H1 (cell line): ENCODE measurements around the gene ZNF831. TPM values are rescaled to one million over a fixed set of nuclear protein-coding genes. Genes with fewer than 3 reads are reported as not detected.

Source experiments
- CTCF ChIA-PET: fragments of 300-600 bp; sonication (Branson Sonifier 250); formaldehyde crosslinking; loops from one replicate; lab custom pipeline; 2021; ENCODE audit not compliant: partially characterized antibody; lab: Charles Lee
- POLR2A ChIA-PET: fragments of 300-600 bp; sonication (Branson Sonifier 250); formaldehyde crosslinking; loops from one replicate; lab custom pipeline; 2021; ENCODE audit warnings: inconsistent platforms; ENCODE audit not compliant: partially characterized antibody; lab: Charles Lee
- DNase-seq, 2 experiments: peaks; one replicate each; pipeline versions ENCODE4 v3.0.0 to v3.0.0-alpha.2; 2010 to 2022; ENCODE audit warnings: low spot score in 2 of 2, low read depth in 1 of 2, mixed read lengths in 1 of 2
- FAIRE-seq: peaks from 2 replicates; lab custom pipeline; 2011; peaks lifted over from hg19 to GRCh38; lab: Jason Lieb, UNC
- H2AFZ ChIP-seq: 2 replicates; pipeline ENCODE4 v1.8.1; 2012; ENCODE audit warnings: low read length, inconsistent platforms
- H2AK5ac ChIP-seq: 2 replicates; pipeline ENCODE4 v1.6.1; 2013; ENCODE audit warnings: low read depth, low read length
- H2BK120ac ChIP-seq: replicated peaks from 2 replicates; pipeline ENCODE3; 2013; ENCODE audit warnings: low read depth, low read length, inconsistent platforms
- H2BK12ac ChIP-seq: 2 replicates; pipeline ENCODE4 v1.6.1; 2013; ENCODE audit warnings: low read depth, low read length
- H2BK15ac ChIP-seq: 2 replicates; pipeline ENCODE4 v1.6.1; 2013; ENCODE audit warnings: low read length
- H2BK20ac ChIP-seq: 2 replicates; pipeline ENCODE4 v1.6.1; 2013; ENCODE audit warnings: low read length
- H2BK5ac ChIP-seq: 2 replicates; pipeline ENCODE4 v1.6.1; 2013; ENCODE audit warnings: low read depth, low read length
- H3K14ac ChIP-seq: 2 replicates; pipeline ENCODE4 v1.6.1; 2013; ENCODE audit warnings: inconsistent platforms; ENCODE audit not compliant: insufficient read length
- H3K18ac ChIP-seq: 2 replicates; pipeline ENCODE4 v1.6.1; 2013; ENCODE audit warnings: low read length; ENCODE audit errors: extremely low read depth
- H3K23ac ChIP-seq: 2 replicates; pipeline ENCODE4 v1.6.1; 2013; ENCODE audit warnings: inconsistent platforms; ENCODE audit not compliant: insufficient read length
- H3K23me2 ChIP-seq: 2 replicates; pipeline ENCODE4 v1.6.1; 2013; ENCODE audit warnings: low read depth, low read length
- H3K27ac ChIP-seq: 2 replicates; pipeline ENCODE4 v1.6.1; 2011; ENCODE audit warnings: low read depth, low read length, inconsistent platforms
- H3K27me3 ChIP-seq, 4 experiments: replicated peaks in 1 of 4; 1 replicate in 1 of 4; 2 replicates in 3 of 4; pipeline versions ENCODE4 v1.6.1 to v1.8.1; 2011 to 2013; ENCODE audit warnings: low read length in 3 of 4, mild to moderate bottlenecking in 3 of 4, inconsistent platforms in 2 of 4, mixed read lengths in 2 of 4, moderate library complexity in 1 of 4; ENCODE audit not compliant: control insufficient read depth in 3 of 4, insufficient read depth in 3 of 4; ENCODE audit errors: extremely low read depth in 1 of 4
- H3K36me3 ChIP-seq, 4 experiments: 2 replicates each; pipeline versions ENCODE4 v1.6.1 to v1.8.1; 2011 to 2013; ENCODE audit warnings: mild to moderate bottlenecking in 4 of 4, low read length in 3 of 4, moderate library complexity in 2 of 4, control low read depth in 1 of 4, inconsistent platforms in 1 of 4; ENCODE audit not compliant: insufficient read depth in 4 of 4, control insufficient read depth in 2 of 4
- H3K4ac ChIP-seq: replicated peaks from 2 replicates; pipeline ENCODE3; 2013; ENCODE audit warnings: low read length, low read depth, mixed read lengths, inconsistent platforms; ENCODE audit not compliant: insufficient read length
- H3K4me1 ChIP-seq, 4 experiments: replicated peaks in 1 of 4; 1 replicate in 1 of 4; 2 replicates in 3 of 4; pipeline versions ENCODE4 v1.6.1 to v1.8.1; 2011 to 2013; ENCODE audit warnings: low read length in 3 of 4, inconsistent platforms in 2 of 4, mixed read lengths in 1 of 4; ENCODE audit not compliant: insufficient read depth in 4 of 4, control insufficient read depth in 3 of 4
- H3K4me2 ChIP-seq, 2 experiments: 2 replicates each; pipeline versions ENCODE4 v1.6.1 to v1.8.1; 2011 to 2013; ENCODE audit warnings: low read depth in 2 of 2, low read length in 2 of 2, control low read depth in 1 of 2, inconsistent platforms in 1 of 2, mild to moderate bottlenecking in 1 of 2; ENCODE audit not compliant: insufficient read depth in 1 of 2
- H3K4me3 ChIP-seq, 4 experiments: fragments of 200-600, 300-600 bp in 1 of 4; sonication (generic), shearing (Covaris generic), sonication (Bioruptor Twin) in 1 of 4; 2 replicates each; pipeline versions ENCODE4 v1.5.1 to v1.8.1; 2011 to 2016; ENCODE audit warnings: low read length in 4 of 4, low read depth in 3 of 4, control low read depth in 2 of 4, inconsistent platforms in 2 of 4, mild to moderate bottlenecking in 2 of 4, mixed read lengths in 1 of 4, moderate library complexity in 1 of 4; ENCODE audit not compliant: insufficient read depth in 2 of 4; ENCODE audit errors: extremely low read depth in 1 of 4
- H3K56ac ChIP-seq: replicated peaks from 2 replicates; pipeline ENCODE3; 2013; ENCODE audit warnings: low read depth, mild to moderate bottlenecking, mixed read lengths, low read length, inconsistent platforms; ENCODE audit not compliant: insufficient read length
- H3K79me1 ChIP-seq: 2 replicates; pipeline ENCODE4 v1.6.1; 2013; ENCODE audit warnings: low read depth, low read length, control low read depth
- H3K79me2 ChIP-seq, 2 experiments: 2 replicates each; pipeline versions ENCODE4 v1.6.1 to v1.8.1; 2012 to 2013; ENCODE audit warnings: low read length in 2 of 2, mild to moderate bottlenecking in 2 of 2, inconsistent platforms in 1 of 2; ENCODE audit not compliant: insufficient read depth in 2 of 2, control insufficient read depth in 1 of 2
- H3K9ac ChIP-seq, 4 experiments: replicated peaks in 1 of 4; 1 replicate in 1 of 4; 2 replicates in 3 of 4; pipeline versions ENCODE4 v1.6.1 to v1.8.1; 2011 to 2013; ENCODE audit warnings: low read depth in 3 of 4, low read length in 3 of 4, control low read depth in 2 of 4, mild to moderate bottlenecking in 2 of 4, moderate library complexity in 2 of 4, inconsistent platforms in 1 of 4; ENCODE audit errors: extremely low read depth in 1 of 4
- H3K9me3 ChIP-seq, 2 experiments: 2 replicates each; pipeline versions ENCODE4 v1.6.1 to v1.8.1; 2012 to 2013; ENCODE audit warnings: mild to moderate bottlenecking in 2 of 2, moderate library complexity in 2 of 2, control low read depth in 1 of 2, inconsistent platforms in 1 of 2, low read depth in 1 of 2, low read length in 1 of 2, mixed read lengths in 1 of 2; ENCODE audit not compliant: insufficient read depth in 2 of 2
- H4K20me1 ChIP-seq, 2 experiments: replicated peaks in 1 of 2; 2 replicates each; pipeline versions ENCODE3 to v1.8.1; 2011 to 2013; ENCODE audit warnings: inconsistent platforms in 2 of 2, low read length in 2 of 2, mild to moderate bottlenecking in 1 of 2; ENCODE audit not compliant: insufficient read depth in 2 of 2, control insufficient read depth in 1 of 2
- H4K5ac ChIP-seq: 2 replicates; pipeline ENCODE4 v1.6.1; 2013; ENCODE audit warnings: low read length, low read depth, mixed read lengths, inconsistent platforms; ENCODE audit not compliant: insufficient read length
- H4K8ac ChIP-seq: 2 replicates; pipeline ENCODE4 v1.8.0; 2013; ENCODE audit warnings: mild to moderate bottlenecking, moderate library complexity, low read length, inconsistent platforms; ENCODE audit not compliant: insufficient read depth; ENCODE audit errors: extremely low read depth
- H4K91ac ChIP-seq: replicated peaks from 2 replicates; pipeline ENCODE3; 2013; ENCODE audit warnings: low read length, mixed read lengths, inconsistent platforms; ENCODE audit not compliant: insufficient read length
- CBX5 ChIP-seq: fragments of 300-800, 300-1000 bp; sonication (generic); IDR thresholded peaks from 2 replicates; pipeline ENCODE4 v1.7.1; 2016; ENCODE audit warnings: antibody characterized with exemption, low read length, low read depth
- HDAC2 ChIP-seq, 2 experiments: fragments of 300-600 bp in 1 of 2; sonication (generic) in 1 of 2; IDR thresholded peaks; 2 replicates each; pipeline ENCODE4 v1.6.1; 2011 to 2012; ENCODE audit warnings: low read depth in 2 of 2, low read length in 2 of 2, mild to moderate bottlenecking in 2 of 2, moderate library complexity in 2 of 2, borderline replicate concordance in 1 of 2, inconsistent platforms in 1 of 2
- JUND ChIP-seq: IDR thresholded peaks from 2 replicates; pipeline ENCODE4 v1.6.1; 2011; ENCODE audit warnings: mild to moderate bottlenecking, improper control_type of control experiment, low read length
- KDM5A ChIP-seq: fragments of 200-600 bp; IDR thresholded peaks from 2 replicates; pipeline ENCODE4 v1.7.1; 2012; ENCODE audit warnings: mild to moderate bottlenecking, low read length, inconsistent platforms, mixed read lengths
- NANOG ChIP-seq: IDR thresholded peaks from 2 replicates; pipeline ENCODE4 v1.6.1; 2011; ENCODE audit warnings: low read length, low read depth, mild to moderate bottlenecking, inconsistent platforms; ENCODE audit not compliant: insufficient read depth, poor library complexity, severe bottlenecking
- POU5F1 ChIP-seq: IDR thresholded peaks from 2 replicates; pipeline ENCODE4 v1.6.1; 2011; ENCODE audit warnings: low read depth, mild to moderate bottlenecking, low read length, moderate library complexity
- RNF2 ChIP-seq: fragments of 200-900, 300-1000 bp; sonication (generic); IDR thresholded peaks from 2 replicates; pipeline ENCODE4 v1.7.1; 2016; ENCODE audit warnings: borderline replicate concordance, low read depth, mild to moderate bottlenecking, antibody characterized with exemption, low read length; ENCODE audit not compliant: poor library complexity, severe bottlenecking; ENCODE audit errors: missing control alignments
- RXRA ChIP-seq: IDR thresholded peaks from 2 replicates; pipeline ENCODE4 v1.6.1; 2011; ENCODE audit warnings: low read depth, mild to moderate bottlenecking, low read length, moderate library complexity; ENCODE audit not compliant: insufficient read depth
- SIRT6 ChIP-seq: IDR thresholded peaks from one replicate; pipeline ENCODE4 v1.7.1; 2012; ENCODE audit warnings: low read length, inconsistent platforms
- TAF7 ChIP-seq: optimal IDR thresholded peaks from 2 replicates; pipeline ENCODE3; 2011; ENCODE audit warnings: low read depth, mild to moderate bottlenecking, inconsistent platforms, low read length, moderate library complexity, borderline replicate concordance
- WGBS, 2 experiments: shearing (Covaris generic) in 1 of 2; methylation state at CpG; one replicate each; pipeline versions ENCODE4 v1.1.6 to v1.1.7; 2013 to 2015; ENCODE audit warnings: low lambda C conversion rate in 2 of 2, mixed read lengths in 2 of 2, inconsistent platforms in 1 of 2, low coverage in 1 of 2, missing lambda C conversion rate in 1 of 2; ENCODE audit not compliant: insufficient replicate concordance in 2 of 2, insufficient coverage in 1 of 2, insufficient read length in 1 of 2; ENCODE audit errors: extremely low coverage in 1 of 2, missing lambda C conversion rate in 1 of 2; 5-methylcytosine and 5-hydroxymethylcytosine counted together
- polyA plus RNA-seq, 7 experiments: library from polyadenylated mRNA; depleted of rRNA in 3 of 7; stranded (reverse) in 5 of 7; unstranded in 2 of 7; fragments of >200 nt in 5 of 7; fragments of 200-250 nt in 2 of 7; gene quantifications; 1 replicate in 5 of 7; 2 replicates in 1 of 7; 4 replicates in 1 of 7; pipeline versions ENCODE4 v1.2.1 to v1.2.3, GENCODE V29; 2011 to 2013; ENCODE audit warnings: missing spikeins in 2 of 7, mixed read lengths in 2 of 7
- total RNA-seq: library from RNA; stranded (reverse); fragmentation: NEBNext Ultra II Directional; extraction: Animal tissue kit (Norgen Biotek cat#: 25700); gene quantifications from 2 replicates; pipeline ENCODE4 v1.2.1, GENCODE V29; 2021

Gene ZNF831
- total and polyA plus RNA-seq, 2 of the 8 experiments (the other 6 are each of a cell fraction or from before 2014, with no cell fraction given) = not detected

DNA sequence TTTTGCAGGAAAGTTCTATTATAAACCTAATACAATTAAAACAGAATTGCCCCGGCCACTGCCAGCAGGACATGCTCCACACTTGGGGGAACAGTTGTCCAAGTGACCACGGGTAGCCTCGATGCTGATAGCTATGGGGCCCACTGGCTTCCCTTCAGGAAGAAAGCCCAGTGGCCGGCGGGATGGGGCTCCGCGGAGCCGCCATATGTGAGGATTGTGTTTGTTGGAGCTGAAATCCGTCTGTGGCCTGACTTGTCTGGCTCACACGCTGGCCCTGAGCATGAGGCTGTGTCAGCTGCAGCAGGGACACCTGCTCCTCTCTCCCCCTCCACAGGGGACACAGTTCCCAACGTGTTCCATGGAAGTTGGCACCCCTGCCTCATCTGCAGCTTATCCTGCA is 46.6 kb downstream of the ZNF831 start:
- H4K20me1 ChIP-seq = no peaks in the 10 kb centered on the region
- H3K14ac ChIP-seq = no peak overlapping the region
- no peak overlapping the region for H3K4me2 ChIP-seq
- peaks cover under 1 to 9% (median 3%) of the 10 kb centered on the region in 4 experiments; a peak in 4 of 7 replicates for H3K4me1 ChIP-seq
- no peak overlapping the region for H4K5ac ChIP-seq
- ChIA-PET POLR2A (no interaction called here), CTCF (interaction anchor here (0.6 to 2.9 kb wide), 7 partner anchors 12 to 968 kb away, joined by 3 to 20 read pairs (median 3); no protein-coding TSS in a partner anchor)
- no peak overlapping the region for H3K56ac ChIP-seq
- no peak overlapping the region for H4K8ac ChIP-seq
- 88% methylated on average over 11 of the region's 11 CpGs; no CpG with 5 or more reads in 1 of the 2 experiments for WGBS, 2 experiments
- no peak overlapping the region for H2BK120ac ChIP-seq
- no peak overlapping the region for H2BK15ac ChIP-seq
- no peaks in the 10 kb centered on the region for H3K9me3 ChIP-seq
- no peaks in the 10 kb centered on the region for H3K23me2 ChIP-seq
- FAIRE-seq (no peak), DNase-seq (no peak)
- no peak overlapping the region for H2BK12ac ChIP-seq
- no peaks in the 10 kb centered on the region for H3K36me3 ChIP-seq
- no peak overlapping the region for H3K27ac ChIP-seq
- no peak overlapping the region for H3K23ac ChIP-seq
- H3K79me1 ChIP-seq = no peaks in the 10 kb centered on the region
- H2BK5ac ChIP-seq = no peak overlapping the region
- no peak overlapping the region for H3K18ac ChIP-seq
- H2AFZ ChIP-seq = no peak overlapping the region
- H3K27me3 ChIP-seq = peaks cover 0 to 3% (median 1%) of the 10 kb centered on the region in 4 experiments; a peak in 1 of 7 replicates
- no peaks in the 10 kb centered on the region for H3K79me2 ChIP-seq
- H2AK5ac ChIP-seq = no peak overlapping the region
- H3K9ac ChIP-seq = no peak overlapping the region
- no peak overlapping the region for H4K91ac ChIP-seq
- H3K4ac ChIP-seq = no peak overlapping the region
- no peak overlapping the region for H3K4me3 ChIP-seq
- no peak overlapping the region for H2BK20ac ChIP-seq
- no peak for TF ChIP-seq RXRA
- TF ChIP-seq CBX5 = no peak
- TF ChIP-seq JUND = no peak
- TF ChIP-seq POU5F1 = no peak
- no peak for TF ChIP-seq TAF7
- no peak for TF ChIP-seq SIRT6
- TF ChIP-seq RNF2 = no peak
- no peak for TF ChIP-seq HDAC2 (IDR thresholded peaks at IDR 0.05; ENCODE audit: borderline replicate concordance in 1 of 2, low read depth in 2 of 2, low read length in 2 of 2)
- no peak for TF ChIP-seq NANOG
- TF ChIP-seq KDM5A = no peak
